Mucosa of descending colon (tissue), 3 donors: Measurements from ENCODE around the gene SH3GLB1. TPM values are rescaled to one million over a fixed set of nuclear protein-coding genes. Genes with fewer than 3 reads are reported as not detected.
A peak's percentile ranks its signal among the peaks of the same experiment; 100 is the strongest.

ENCODE experiments used
- ATAC-seq: fragments of 200-7000 bp; cut with Tn5 transposase; one replicate; pipeline ENCODE4 v1.9.1; 2020; ENCODE audit warnings: mild to moderate bottlenecking, moderate library complexity
- DNase-seq, 3 donors: peaks; one replicate each; pipeline ENCODE4 v3.0.0-alpha.2; 2020
- H3K36me3 ChIP-seq: fragments of 200-600 bp; one replicate; pipeline ENCODE4 v1.8.0; 2021; ENCODE audit warnings: low read depth, mild to moderate bottlenecking
- H3K4me1 ChIP-seq: fragments of 200-600 bp; one replicate; pipeline ENCODE4 v1.8.0; 2021; ENCODE audit warnings: low read depth, mild to moderate bottlenecking
- H3K4me3 ChIP-seq: fragments of 200-600 bp; one replicate; pipeline ENCODE4 v1.8.0; 2021; ENCODE audit warnings: mild to moderate bottlenecking
- H3K9me3 ChIP-seq: fragments of 200-600 bp; one replicate; pipeline ENCODE4 v1.8.0; 2021; ENCODE audit warnings: mild to moderate bottlenecking
- intact Hi-C, 2 donors: fragments of 100-400 bp; cut with DNase I in 1 of 2; cut with micrococcal nuclease in 1 of 2; formaldehyde crosslinking; loops; one replicate each; pipeline versions ENCODE4 v1.11.0 to v1.11.1; 2022; cut with DNase I, micrococcal nuclease
- total RNA-seq, 3 donors: library from RNA; stranded (reverse); fragmentation: NEBNext Ultra II Directional in 2 of 3; extraction: Animal tissue kit (Norgen Biotek cat#: 25700) in 2 of 3; gene quantifications; one replicate each; pipeline versions ENCODE4 v1.2.1 to v1.2.4, GENCODE V29; 2021 to 2023
- TF ChIP-seq, protein P1 (sequence below): fragments of 200-600 bp; IDR thresholded peaks from one replicate; pipeline ENCODE4 v1.8.0; 2022; ENCODE audit warnings: antibody characterized with exemption, mild to moderate bottlenecking
- donor health status: DM: no; HTN: no; CAD: no; lungs with moderate emphysema.
- donor health status: DM: no; HTN: no; CAD: no.
- donor health status: DM: no; HTN: yes; CAD: no.

The SH3GLB1 gene
- total RNA-seq, 3 donors from 2014 or later = 109 to 114 (median 110) TPM

DNA sequence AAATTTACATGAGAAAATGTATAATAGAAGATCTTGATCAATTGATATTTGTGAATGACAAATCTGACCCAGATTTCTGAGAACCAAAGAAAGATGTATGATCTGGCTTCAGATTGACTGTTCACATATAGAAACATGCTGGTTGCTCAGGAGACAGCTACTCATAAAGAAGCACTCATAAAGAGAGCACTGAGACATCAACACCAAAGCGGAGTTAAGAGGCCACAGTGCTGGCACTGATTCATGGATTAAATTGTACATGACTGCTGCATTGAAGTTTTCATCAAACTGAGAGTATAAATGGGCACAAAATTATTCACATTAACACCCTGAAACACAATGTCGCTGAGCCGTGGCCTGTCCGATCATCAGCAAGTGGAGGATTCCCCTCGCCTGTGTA lies 46.2 kb downstream of the SH3GLB1 start:
- Histone ChIP-seq H3K4me3 (no peak overlapping the region), H3K9me3 (no peaks in the 10 kb centered on the region), H3K36me3 (no peaks in the 10 kb centered on the region), H3K4me1 (peaks cover 3% of the 10 kb centered on the region)
- TF ChIP-seq, protein P1, sequence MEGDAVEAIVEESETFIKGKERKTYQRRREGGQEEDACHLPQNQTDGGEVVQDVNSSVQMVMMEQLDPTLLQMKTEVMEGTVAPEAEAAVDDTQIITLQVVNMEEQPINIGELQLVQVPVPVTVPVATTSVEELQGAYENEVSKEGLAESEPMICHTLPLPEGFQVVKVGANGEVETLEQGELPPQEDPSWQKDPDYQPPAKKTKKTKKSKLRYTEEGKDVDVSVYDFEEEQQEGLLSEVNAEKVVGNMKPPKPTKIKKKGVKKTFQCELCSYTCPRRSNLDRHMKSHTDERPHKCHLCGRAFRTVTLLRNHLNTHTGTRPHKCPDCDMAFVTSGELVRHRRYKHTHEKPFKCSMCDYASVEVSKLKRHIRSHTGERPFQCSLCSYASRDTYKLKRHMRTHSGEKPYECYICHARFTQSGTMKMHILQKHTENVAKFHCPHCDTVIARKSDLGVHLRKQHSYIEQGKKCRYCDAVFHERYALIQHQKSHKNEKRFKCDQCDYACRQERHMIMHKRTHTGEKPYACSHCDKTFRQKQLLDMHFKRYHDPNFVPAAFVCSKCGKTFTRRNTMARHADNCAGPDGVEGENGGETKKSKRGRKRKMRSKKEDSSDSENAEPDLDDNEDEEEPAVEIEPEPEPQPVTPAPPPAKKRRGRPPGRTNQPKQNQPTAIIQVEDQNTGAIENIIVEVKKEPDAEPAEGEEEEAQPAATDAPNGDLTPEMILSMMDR = no peak
- ATAC-seq (no peak), DNase-seq (no peak)
- intact Hi-C loops = no loop called here

DNA sequence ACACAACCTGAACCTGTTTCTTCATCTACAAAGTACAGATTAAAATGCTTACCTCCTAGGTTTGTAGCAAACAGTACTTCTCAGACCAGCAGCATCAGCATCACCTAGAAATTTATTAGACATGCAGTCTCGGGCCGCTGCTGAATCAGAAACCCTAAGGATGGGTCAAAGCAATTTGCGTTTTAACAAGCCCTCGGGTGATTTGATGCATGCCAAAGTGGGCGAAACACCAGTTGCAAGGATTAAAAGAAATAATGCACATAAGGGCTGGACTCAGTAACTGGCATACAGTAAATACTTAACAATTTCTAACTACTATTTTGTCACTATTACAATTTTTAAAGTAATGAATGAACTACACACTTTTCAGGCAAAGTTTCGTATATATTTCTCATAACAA lies 47.5 kb downstream of the SH3GLB1 start:
- Histone ChIP-seq H3K36me3 (no peaks in the 10 kb centered on the region), H3K4me1 (peaks cover 3% of the 10 kb centered on the region), H3K4me3 (no peak overlapping the region), H3K9me3 (no peaks in the 10 kb centered on the region)
- TF ChIP-seq, protein P1 = no peak
- no peak for ATAC-seq
- intact Hi-C loops = no loop called here
- no peak for DNase-seq

DNA sequence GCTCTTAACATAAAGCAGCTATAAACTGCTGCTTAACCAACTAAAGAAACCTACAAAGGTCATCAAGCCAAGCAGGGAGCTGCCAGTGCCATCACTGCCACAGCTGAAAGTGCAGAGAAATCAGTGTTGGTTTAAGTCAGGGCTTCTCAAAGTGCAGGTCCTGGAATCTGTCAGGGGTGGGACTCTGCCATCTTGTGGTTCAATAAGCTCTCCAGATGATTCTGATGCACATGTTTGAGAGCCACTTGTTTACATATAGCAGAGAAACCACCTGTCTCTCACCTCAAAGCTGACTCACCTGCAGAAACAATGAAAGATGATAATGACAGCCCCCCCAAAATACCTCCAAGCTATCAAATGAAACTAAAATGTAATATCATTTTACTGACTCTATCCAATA lies 49.3 kb downstream of the SH3GLB1 start:
- DNase-seq (no peak), ATAC-seq (peak; percentile 22)
- Histone ChIP-seq H3K36me3 (no peaks in the 10 kb centered on the region), H3K4me3 (no peak overlapping the region), H3K9me3 (no peaks in the 10 kb centered on the region), H3K4me1 (peaks cover 3% of the 10 kb centered on the region)
- TF ChIP-seq, protein P1 = no peak
- intact Hi-C loops = no loop called here

DNA sequence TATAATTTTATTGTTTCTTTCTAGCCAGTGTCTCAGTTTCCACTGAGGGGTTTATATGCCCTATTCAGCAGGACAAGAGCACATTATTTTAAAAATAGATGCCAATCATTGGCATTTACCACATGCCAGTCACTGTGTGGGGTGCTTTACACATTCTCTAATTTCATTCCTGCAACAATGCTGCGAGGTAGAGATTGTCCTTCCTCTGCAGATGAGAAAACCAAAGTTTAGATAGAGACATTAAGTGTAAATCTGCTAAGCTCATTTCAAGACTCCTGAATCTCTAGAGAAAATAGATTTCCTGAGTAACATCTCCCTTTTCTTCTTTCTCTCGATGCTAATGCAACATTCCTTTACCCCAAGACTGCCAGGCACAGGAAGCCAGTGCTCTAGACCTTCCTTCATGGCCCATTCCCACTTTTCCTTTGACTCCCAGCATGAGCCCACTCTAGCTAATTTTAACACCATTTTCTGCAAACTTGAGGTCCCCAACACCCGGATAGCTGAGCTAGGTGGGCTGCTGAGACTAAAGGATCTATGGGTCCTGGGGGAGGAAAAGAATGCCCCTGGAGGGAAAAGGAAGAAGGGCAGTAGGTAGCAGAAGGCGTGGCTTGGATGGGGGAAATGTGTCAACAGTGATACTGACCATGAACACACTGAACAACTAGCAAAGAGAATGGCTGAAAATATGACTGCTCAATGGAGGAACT lies 50.0 kb downstream of the SH3GLB1 start:
- no peak for ATAC-seq
- TF ChIP-seq, protein P1 = no peak
- intact Hi-C loops = no loop called here
- H3K9me3 ChIP-seq = no peaks in the 10 kb centered on the region
- H3K4me1 ChIP-seq = peaks cover 3% of the 10 kb centered on the region
- DNase-seq = peak in 1 of 3 donors; percentile 15
- no peak overlapping the region for H3K4me3 ChIP-seq
- no peaks in the 10 kb centered on the region for H3K36me3 ChIP-seq

DNA sequence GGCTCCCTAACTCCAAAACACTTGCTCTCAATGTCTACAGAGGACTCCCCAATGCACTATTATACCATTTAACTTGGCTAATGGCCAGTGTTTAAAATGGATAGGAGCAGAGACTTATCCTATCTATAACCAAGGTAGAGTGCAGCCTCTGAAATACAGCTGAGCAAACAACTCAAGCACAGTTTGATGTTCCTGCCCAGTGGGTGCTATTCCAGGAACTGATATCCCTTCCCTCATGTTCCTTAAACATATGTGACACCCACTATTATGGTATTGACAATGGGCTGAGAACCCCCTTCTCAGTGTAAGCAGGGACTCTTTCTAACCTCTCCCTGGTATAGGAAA lies 51.7 kb downstream of the SH3GLB1 start:
- peaks cover 3% of the 10 kb centered on the region for H3K4me1 ChIP-seq
- intact Hi-C loops = no loop called here
- ATAC-seq (peak; percentile 44), DNase-seq (no peak)
- TF ChIP-seq, protein P1 = no peak
- H3K9me3 ChIP-seq = no peaks in the 10 kb centered on the region
- no peak overlapping the region for H3K4me3 ChIP-seq
- no peaks in the 10 kb centered on the region for H3K36me3 ChIP-seq
